HG03575 (cell line): Measurements from ENCODE around the gene MCTP1.

ENCODE experiments used
- ATAC-seq: cut with Tn5 transposase; IDR thresholded peaks from one replicate; pipeline ENCODE4 v1.9.1; 2021; ENCODE audit not compliant: unreplicated experiment, insufficient number of reproducible peaks, low FRiP score; ENCODE audit errors: extremely low read depth

Gene MCTP1

GRCh38 chr5:94711785-94712184 lies 573.1 kb downstream of the MCTP1 start:
- no peak for ATAC-seq

GRCh38 chr5:94709277-94709676 lies 575.6 kb downstream of the MCTP1 start:
- no peak for ATAC-seq

GRCh38 chr5:94707359-94707758 lies 577.5 kb downstream of the MCTP1 start:
- ATAC-seq = no peak

GRCh38 chr5:94705427-94705826 lies 579.5 kb downstream of the MCTP1 start:
- ATAC-seq = no peak

GRCh38 chr5:94702729-94703128 lies 582.2 kb downstream of the MCTP1 start:
- ATAC-seq = peak; percentile 34

GRCh38 chr5:94700592-94700991 lies 584.3 kb downstream of the MCTP1 start:
- ATAC-seq = peak; percentile 62

- ATAC-seq = no peak
Observed at GRCh38 chr5:94699562-94699961, 585.3 kb downstream of the MCTP1 start.

- ATAC-seq = no peak
Observed at GRCh38 chr5:94698197-94698596, 586.7 kb downstream of the MCTP1 start.

GRCh38 chr5:94694671-94695070 lies 590.2 kb downstream of the MCTP1 start:
- ATAC-seq = no peak

- no peak for ATAC-seq
Observed at GRCh38 chr5:94693845-94694370, 591.0 kb downstream of the MCTP1 start.

GRCh38 chr5:94693043-94693822 lies 591.7 kb downstream of the MCTP1 start:
- no peak for ATAC-seq

- no peak for ATAC-seq
Observed at GRCh38 chr5:94692581-94692980, 592.3 kb downstream of the MCTP1 start.

GRCh38 chr5:94691949-94692348 lies 592.9 kb downstream of the MCTP1 start:
- ATAC-seq = no peak

- ATAC-seq = no peak
Observed at GRCh38 chr5:94691291-94691690, 593.6 kb downstream of the MCTP1 start.

- ATAC-seq = no peak
Observed at GRCh38 chr5:94690778-94691177, 594.1 kb downstream of the MCTP1 start.

- no peak for ATAC-seq
Observed at GRCh38 chr5:94689908-94690307, 595.0 kb downstream of the MCTP1 start.

- ATAC-seq = no peak
Observed at GRCh38 chr5:94682814-94683520, 601.9 kb downstream of the MCTP1 start.

GRCh38 chr5:94675965-94676618 lies 608.8 kb downstream of the MCTP1 start:
- no peak for ATAC-seq

GRCh38 chr5:94674490-94675382 lies 610.2 kb downstream of the MCTP1 start:
- ATAC-seq = no peak
